Uterus (tissue), 2 donors: ENCODE measurements around the gene PRAMEF18.
"Not testable (repeated sequence)": the region's sequence is repeated elsewhere in the genome, so short reads cannot be mapped to it uniquely, and the experiment has no call there.

Experiments used
- CTCF ChIP-seq, 4 experiments: fragments of 200-600 bp in 2 of 4; fragments of 450-650 bp in 2 of 4; sonication (generic) in 2 of 4; IDR thresholded peaks; one replicate each; pipeline ENCODE4 v1.5.1; 2016 to 2019; ENCODE audit warnings: antibody characterized with exemption in 4 of 4, mild to moderate bottlenecking in 2 of 4, moderate library complexity in 1 of 4
- POLR2A ChIP-seq, 2 donors: fragments of 450-650 bp; IDR thresholded peaks; one replicate each; pipeline ENCODE4 v1.6.1; 2016; ENCODE audit warnings: antibody characterized with exemption in 2 of 2, mild to moderate bottlenecking in 1 of 2, moderate library complexity in 1 of 2

GRCh38 chr1:13239633-13240032 lies 13.7 kb upstream of the PRAMEF18 start:
- not testable (repeated sequence) for TF ChIP-seq CTCF, POLR2A (IDR thresholded peaks at IDR 0.05)
